Neutrophil (primary cell): ENCODE measurements around the gene PRPF38A.

ENCODE experiments used
- H3K27ac ChIP-seq: fragments of 200-600 bp; sonication (generic); 2 replicates; pipeline ENCODE4 v1.5.1; 2016; ENCODE audit warnings: mild to moderate bottlenecking, moderate library complexity
- H3K27me3 ChIP-seq: fragments of 200-600 bp; sonication (generic); 2 replicates; pipeline ENCODE4 v1.6.0; 2016; ENCODE audit warnings: mild to moderate bottlenecking
- H3K36me3 ChIP-seq: fragments of 200-600 bp; sonication (generic); 2 replicates; pipeline ENCODE4 v1.5.1; 2017
- H3K4me1 ChIP-seq, 2 experiments: fragments of 200-600 bp in 1 of 2; sonication (generic) in 1 of 2; 1 replicate in 1 of 2; 2 replicates in 1 of 2; pipeline versions ENCODE4 v1.5.1 to v1.6.1; 2013 to 2016; ENCODE audit warnings: low read depth in 1 of 2, low read length in 1 of 2, mild to moderate bottlenecking in 1 of 2, moderate library complexity in 1 of 2; ENCODE audit not compliant: control insufficient read depth in 1 of 2, insufficient read depth in 1 of 2
- H3K4me3 ChIP-seq, 2 experiments: fragments of 200-600 bp in 1 of 2; sonication (generic) in 1 of 2; 1 replicate in 1 of 2; 2 replicates in 1 of 2; pipeline ENCODE4 v1.5.1; 2013 to 2016; ENCODE audit warnings: low read depth in 1 of 2, low read length in 1 of 2, mild to moderate bottlenecking in 1 of 2, moderate library complexity in 1 of 2
- H3K9me3 ChIP-seq: fragments of 200-600 bp; sonication (generic); 2 replicates; pipeline ENCODE4 v1.5.1; 2016
- TF ChIP-seq, protein P1 (sequence below): fragments of 200-600 bp; sonication (generic); IDR thresholded peaks from 2 replicates; pipeline ENCODE4 v1.5.1; 2016; ENCODE audit warnings: antibody characterized with exemption

PRPF38A gene

GRCh38 chr1:52427152-52427551 is 22.8 kb downstream of the PRPF38A start:
- peaks cover 71% of the 10 kb centered on the region for H3K36me3 ChIP-seq
- no peaks in the 10 kb centered on the region for H3K9me3 ChIP-seq
- TF ChIP-seq, protein P1, sequence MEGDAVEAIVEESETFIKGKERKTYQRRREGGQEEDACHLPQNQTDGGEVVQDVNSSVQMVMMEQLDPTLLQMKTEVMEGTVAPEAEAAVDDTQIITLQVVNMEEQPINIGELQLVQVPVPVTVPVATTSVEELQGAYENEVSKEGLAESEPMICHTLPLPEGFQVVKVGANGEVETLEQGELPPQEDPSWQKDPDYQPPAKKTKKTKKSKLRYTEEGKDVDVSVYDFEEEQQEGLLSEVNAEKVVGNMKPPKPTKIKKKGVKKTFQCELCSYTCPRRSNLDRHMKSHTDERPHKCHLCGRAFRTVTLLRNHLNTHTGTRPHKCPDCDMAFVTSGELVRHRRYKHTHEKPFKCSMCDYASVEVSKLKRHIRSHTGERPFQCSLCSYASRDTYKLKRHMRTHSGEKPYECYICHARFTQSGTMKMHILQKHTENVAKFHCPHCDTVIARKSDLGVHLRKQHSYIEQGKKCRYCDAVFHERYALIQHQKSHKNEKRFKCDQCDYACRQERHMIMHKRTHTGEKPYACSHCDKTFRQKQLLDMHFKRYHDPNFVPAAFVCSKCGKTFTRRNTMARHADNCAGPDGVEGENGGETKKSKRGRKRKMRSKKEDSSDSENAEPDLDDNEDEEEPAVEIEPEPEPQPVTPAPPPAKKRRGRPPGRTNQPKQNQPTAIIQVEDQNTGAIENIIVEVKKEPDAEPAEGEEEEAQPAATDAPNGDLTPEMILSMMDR, result no peak
- peaks cover 4 to 9% of the 10 kb centered on the region in 2 experiments for H3K4me1 ChIP-seq
- H3K27ac ChIP-seq, result no peak overlapping the region
- H3K4me3 ChIP-seq, result no peak overlapping the region
- H3K27me3 ChIP-seq, result no peaks in the 10 kb centered on the region

DNA sequence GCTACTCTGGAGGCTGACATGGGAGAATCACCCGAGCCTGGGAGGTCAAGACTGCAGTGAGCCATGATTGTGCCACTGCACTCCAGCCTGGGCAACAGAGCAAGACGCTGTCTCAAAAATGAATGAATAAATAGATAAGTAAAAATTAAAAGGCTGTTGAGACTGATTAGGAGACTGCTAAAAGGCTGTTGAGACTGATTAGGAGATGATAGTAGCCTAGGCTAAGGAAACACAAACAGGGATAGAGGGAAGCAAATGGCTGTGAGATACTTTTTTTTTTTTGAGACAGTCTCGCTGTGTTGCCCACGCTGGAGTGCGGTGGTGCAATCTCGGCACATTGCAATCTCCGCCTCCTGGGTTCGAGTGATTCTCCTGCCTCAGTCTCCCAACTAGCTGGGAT is 28.4 kb downstream of the PRPF38A start:
- TF ChIP-seq, protein P1, result no peak
- Histone ChIP-seq H3K27me3 (no peaks in the 10 kb centered on the region), H3K4me3 (no peak overlapping the region), H3K36me3 (peaks cover 84% of the 10 kb centered on the region), H3K4me1 (no peaks in the 10 kb centered on the region), H3K27ac (no peak overlapping the region), H3K9me3 (no peaks in the 10 kb centered on the region)

DNA sequence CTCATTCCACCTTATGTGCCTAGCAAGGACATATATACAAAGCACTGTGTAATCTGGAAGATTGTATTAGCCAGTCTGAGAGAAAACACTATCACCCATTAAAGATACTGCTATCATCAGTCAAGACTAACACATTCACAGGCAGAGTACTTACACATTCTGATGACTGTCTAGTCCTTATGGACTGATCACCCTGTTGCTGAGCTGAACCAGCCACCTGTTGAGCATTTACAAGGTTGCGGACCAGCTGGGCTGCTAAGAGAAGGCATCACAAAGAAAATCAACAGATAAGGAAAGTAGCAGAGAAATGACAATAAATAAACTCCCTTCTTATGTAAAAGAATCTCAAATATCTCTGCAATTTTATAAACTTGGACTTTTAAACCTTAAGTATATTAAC is 30.8 kb downstream of the PRPF38A start:
- Histone ChIP-seq H3K9me3 (no peaks in the 10 kb centered on the region), H3K36me3 (peaks cover 81% of the 10 kb centered on the region), H3K27ac (no peak overlapping the region), H3K4me3 (no peak overlapping the region), H3K27me3 (no peaks in the 10 kb centered on the region), H3K4me1 (no peaks in the 10 kb centered on the region)
- TF ChIP-seq, protein P1, result no peak

DNA sequence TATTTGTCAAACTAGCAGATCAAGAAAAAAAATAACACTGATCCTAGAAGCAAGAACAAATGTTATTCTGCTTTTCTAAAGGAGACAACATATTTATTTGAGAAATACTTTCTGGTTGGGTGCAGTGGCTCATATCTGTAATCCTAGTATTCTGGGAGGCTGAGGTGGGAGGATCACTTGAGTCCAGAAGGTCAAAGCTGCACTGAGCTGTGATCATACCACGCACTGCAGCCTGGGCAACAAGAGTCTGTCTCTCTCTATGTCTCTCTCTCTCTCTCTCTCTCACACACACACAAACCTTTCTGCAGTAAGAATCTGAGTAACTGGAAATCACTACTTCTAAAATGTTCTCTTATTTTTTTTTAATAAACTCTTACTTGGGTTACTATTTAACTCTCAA is 31.2 kb downstream of the PRPF38A start:
- TF ChIP-seq, protein P1, result no peak
- H3K4me1 ChIP-seq, result no peaks in the 10 kb centered on the region
- H3K9me3 ChIP-seq, result no peaks in the 10 kb centered on the region
- H3K27me3 ChIP-seq, result no peaks in the 10 kb centered on the region
- no peak overlapping the region for H3K4me3 ChIP-seq
- H3K27ac ChIP-seq, result no peak overlapping the region
- H3K36me3 ChIP-seq, result peaks cover 79% of the 10 kb centered on the region

- H3K9me3 ChIP-seq, result no peaks in the 10 kb centered on the region
- no peak overlapping the region for H3K4me3 ChIP-seq
- TF ChIP-seq, protein P1, result no peak
- H3K27me3 ChIP-seq, result no peaks in the 10 kb centered on the region
- no peak overlapping the region for H3K27ac ChIP-seq
- H3K36me3 ChIP-seq, result peaks cover 76% of the 10 kb centered on the region
- no peaks in the 10 kb centered on the region for H3K4me1 ChIP-seq
These were observed 32.4 kb downstream of the PRPF38A start for GRCh38 chr1:52436817-52437216.

DNA sequence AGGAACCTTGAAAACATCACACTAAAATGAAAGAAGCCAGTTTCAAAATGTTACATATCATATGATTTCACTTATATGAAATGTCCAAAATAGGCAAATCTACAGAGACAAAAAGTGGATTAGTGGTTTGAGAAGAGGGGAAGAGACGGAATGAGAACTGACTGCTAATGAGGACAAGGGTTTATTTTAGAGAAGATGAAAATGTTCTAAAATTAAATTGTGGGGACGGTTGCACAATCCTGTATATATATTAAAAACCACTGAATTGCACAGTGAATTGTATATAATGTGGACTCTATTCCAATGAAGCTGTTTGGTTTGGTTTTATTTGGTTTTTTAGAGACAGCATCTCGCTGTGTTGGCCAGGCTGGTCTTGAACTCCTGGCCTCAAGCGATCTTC is 35.6 kb downstream of the PRPF38A start:
- no peak overlapping the region for H3K27ac ChIP-seq
- H3K36me3 ChIP-seq, result peaks cover 74% of the 10 kb centered on the region
- no peaks in the 10 kb centered on the region for H3K4me1 ChIP-seq
- no peaks in the 10 kb centered on the region for H3K27me3 ChIP-seq
- TF ChIP-seq, protein P1, result no peak
- H3K4me3 ChIP-seq, result no peak overlapping the region
- no peaks in the 10 kb centered on the region for H3K9me3 ChIP-seq
